Pancreas (tissue), 10 donors: ENCODE results near the gene FARP1. TPM values are rescaled to one million over a fixed set of nuclear protein-coding genes. Genes with fewer than 3 reads are reported as not detected.
A peak's percentile ranks its signal among the peaks of the same experiment; 100 is the strongest.

ENCODE experiments used
- ATAC-seq, 4 donors: fragments of 200-7000 bp; cut with Tn5 transposase; one replicate each; pipeline versions ENCODE4 v1.8.0 to v1.9.1; 2020; ENCODE audit warnings: mild to moderate bottlenecking in 4 of 4, moderate library complexity in 4 of 4
- DNase-seq, 6 donors: peaks; one replicate each; pipeline ENCODE4 v3.0.0-alpha.2; 2020
- FAIRE-seq: peaks from 2 replicates; lab custom pipeline; 2012; peaks lifted over from hg19 to GRCh38; lab: Jason Lieb, UNC
- H3K27ac ChIP-seq, 4 donors: fragments of 200-600 bp; sonication (generic); 1 replicate in 3 of 4; 2 replicates in 1 of 4; pipeline versions ENCODE4 v1.5.0 to v1.8.0; 2020
- H3K27me3 ChIP-seq, 4 donors: fragments of 200-600 bp; one replicate each; pipeline ENCODE4 v1.8.0; 2021
- H3K36me3 ChIP-seq, 3 donors: fragments of 200-600 bp; sonication (generic) in 1 of 3; one replicate each; pipeline versions ENCODE4 v1.5.0 to v1.8.0; 2020 to 2021
- H3K4me1 ChIP-seq, 3 donors: fragments of 200-600 bp; one replicate each; pipeline ENCODE4 v1.8.0; 2021
- H3K4me3 ChIP-seq, 4 donors: fragments of 200-600 bp; sonication (generic) in 2 of 4; one replicate each; pipeline versions ENCODE4 v1.5.0 to v1.8.0; 2020 to 2021
- H3K9me3 ChIP-seq, 4 donors: fragments of 200-600 bp; one replicate each; pipeline ENCODE4 v1.8.0; 2021
- WGBS, 2 donors: extraction: QIAGEN DNeasy Blood & Tissue Kit; methylation state at CpG; one replicate each; pipeline ENCODE4 v1.1.7; 2013; 5-methylcytosine and 5-hydroxymethylcytosine counted together
- intact Hi-C, 3 donors: fragments of 100-400 bp; cut with DNase I; formaldehyde crosslinking; loops; one replicate each; pipeline versions ENCODE4 v1.11.1 to v1.14.2; 2022
- polyA plus RNA-seq, 2 donors: library from polyadenylated mRNA; stranded (reverse); fragments of 200-250 nt; gene quantifications; one replicate each; pipeline ENCODE4 v1.2.3, GENCODE V29; 2013
- total RNA-seq, 6 donors: library from RNA; stranded (reverse); fragmentation: NEBNext Ultra II Directional in 4 of 6; extraction: Animal tissue kit (Norgen Biotek cat#: 25700) in 4 of 6; gene quantifications; one replicate each; pipeline versions ENCODE4 v1.2.1 to v1.2.4, GENCODE V29; 2021 to 2023
- TF ChIP-seq, protein P1 (sequence below), 4 donors: fragments of 200-600 bp; sonication (generic) in 3 of 4; IDR thresholded peaks; one replicate each; pipeline versions ENCODE4 v1.5.0 to v1.8.0; 2021; ENCODE audit warnings: antibody characterized with exemption in 4 of 4
- donor health status: healthy with polysubstance abuse.
- donor health status: DM: no; HTN: no; CAD: no; lungs with moderate emphysema.
- donor health status: DM: no; HTN: no; CAD: no.
- donor health status: control.
- donor health status: control.
- donor health status: Bipolar disorder and iron deficiency.
- donor health status: DM: yes; HTN: yes; CAD: no.
- donor health status: DM: no; HTN: no; CAD: no.
- donor health status: DM: no; HTN: no; CAD: no.
- donor health status: DM: yes; HTN: yes; CAD: no.

FARP1 gene
- total and polyA plus RNA-seq, 8 donors = 30.8 to 95.1 (median 56.0) TPM

DNA sequence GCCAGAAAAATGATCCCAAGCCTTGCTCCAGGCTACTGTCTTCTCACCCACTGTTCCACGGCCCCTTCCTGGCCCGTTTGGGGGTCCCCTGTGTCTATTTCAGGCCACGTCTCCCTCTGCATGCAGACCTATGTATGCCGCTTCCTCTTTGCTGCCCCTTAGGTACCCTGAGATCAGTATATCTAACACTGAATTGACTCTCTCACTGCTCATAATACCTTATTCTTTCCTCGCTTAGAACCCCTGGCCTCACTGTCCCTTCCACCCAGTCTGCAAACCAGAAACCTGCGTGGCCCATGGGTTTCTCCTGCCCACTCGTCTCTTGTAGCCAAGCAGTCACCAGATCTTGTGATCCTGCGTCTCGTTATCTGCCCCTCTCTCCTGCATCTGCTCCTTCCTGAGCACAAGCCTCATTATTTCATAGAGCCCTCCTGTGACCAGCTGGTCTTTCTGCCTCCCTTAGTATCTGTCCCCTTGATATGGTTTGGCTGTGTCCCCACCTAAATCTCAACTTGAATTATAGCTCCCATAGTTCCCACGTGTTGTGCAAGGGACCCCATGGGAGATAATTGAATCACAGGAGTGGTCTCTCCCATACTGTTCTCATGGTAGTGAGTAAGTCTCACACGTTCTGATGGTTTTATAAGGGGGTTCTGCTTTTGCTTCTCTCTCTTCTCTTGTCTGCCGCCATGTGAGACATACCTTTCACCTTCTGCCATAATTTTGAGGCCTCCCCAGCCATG lies 143.1 kb downstream of the FARP1 start:
- no peak overlapping the region for H3K27ac ChIP-seq
- H3K9me3 ChIP-seq = no peaks in the 10 kb centered on the region
- intact Hi-C loops = no loop called here
- DNase-seq (no peak), FAIRE-seq (no peak), ATAC-seq (peak in 1 of 4 donors; percentile 7)
- peaks cover under 1 to 9% (median 6%) of the 10 kb centered on the region in 3 donors for H3K4me1 ChIP-seq
- H3K4me3 ChIP-seq = no peak overlapping the region
- no peaks in the 10 kb centered on the region for H3K27me3 ChIP-seq
- WGBS, 2 donors = 86 to 87% methylated on average over 12 of the region's 12 CpGs
- TF ChIP-seq, protein P1, sequence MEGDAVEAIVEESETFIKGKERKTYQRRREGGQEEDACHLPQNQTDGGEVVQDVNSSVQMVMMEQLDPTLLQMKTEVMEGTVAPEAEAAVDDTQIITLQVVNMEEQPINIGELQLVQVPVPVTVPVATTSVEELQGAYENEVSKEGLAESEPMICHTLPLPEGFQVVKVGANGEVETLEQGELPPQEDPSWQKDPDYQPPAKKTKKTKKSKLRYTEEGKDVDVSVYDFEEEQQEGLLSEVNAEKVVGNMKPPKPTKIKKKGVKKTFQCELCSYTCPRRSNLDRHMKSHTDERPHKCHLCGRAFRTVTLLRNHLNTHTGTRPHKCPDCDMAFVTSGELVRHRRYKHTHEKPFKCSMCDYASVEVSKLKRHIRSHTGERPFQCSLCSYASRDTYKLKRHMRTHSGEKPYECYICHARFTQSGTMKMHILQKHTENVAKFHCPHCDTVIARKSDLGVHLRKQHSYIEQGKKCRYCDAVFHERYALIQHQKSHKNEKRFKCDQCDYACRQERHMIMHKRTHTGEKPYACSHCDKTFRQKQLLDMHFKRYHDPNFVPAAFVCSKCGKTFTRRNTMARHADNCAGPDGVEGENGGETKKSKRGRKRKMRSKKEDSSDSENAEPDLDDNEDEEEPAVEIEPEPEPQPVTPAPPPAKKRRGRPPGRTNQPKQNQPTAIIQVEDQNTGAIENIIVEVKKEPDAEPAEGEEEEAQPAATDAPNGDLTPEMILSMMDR (IDR thresholded peaks at IDR 0.05) = no peak
- no peaks in the 10 kb centered on the region for H3K36me3 ChIP-seq

DNA sequence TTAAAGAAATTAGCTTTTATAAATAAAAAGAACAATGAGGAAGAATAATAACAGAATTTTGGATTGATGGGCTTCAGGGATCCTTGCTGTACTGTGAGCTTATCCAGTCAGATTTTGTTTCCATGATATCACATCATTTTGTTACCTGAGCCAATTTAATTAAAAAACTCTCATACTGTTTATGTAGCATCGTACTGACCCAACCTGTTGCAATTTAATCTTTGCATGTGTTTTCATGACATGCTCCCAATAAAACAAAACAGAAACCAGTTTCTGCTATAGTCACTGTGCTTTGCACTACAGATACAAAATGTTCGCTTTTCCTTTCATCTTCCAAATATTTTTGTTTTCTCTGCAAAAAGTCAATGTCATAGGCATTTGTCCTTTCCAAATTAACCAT lies 143.9 kb downstream of the FARP1 start:
- intact Hi-C loops = no loop called here
- no peak for ATAC-seq
- no peaks in the 10 kb centered on the region for H3K27me3 ChIP-seq
- peaks cover 8 to 15% (median 13%) of the 10 kb centered on the region in 3 donors for H3K4me1 ChIP-seq
- no peak for DNase-seq
- no peak overlapping the region for H3K27ac ChIP-seq
- FAIRE-seq = no peak
- whole genome bisulfite sequencing, 2 donors = 52 to 59% methylated on average over 2 of the region's 2 CpGs
- no peaks in the 10 kb centered on the region for H3K9me3 ChIP-seq
- no peak overlapping the region for H3K4me3 ChIP-seq
- TF ChIP-seq, protein P1 (IDR thresholded peaks at IDR 0.05) = no peak
- H3K36me3 ChIP-seq = no peaks in the 10 kb centered on the region

DNA sequence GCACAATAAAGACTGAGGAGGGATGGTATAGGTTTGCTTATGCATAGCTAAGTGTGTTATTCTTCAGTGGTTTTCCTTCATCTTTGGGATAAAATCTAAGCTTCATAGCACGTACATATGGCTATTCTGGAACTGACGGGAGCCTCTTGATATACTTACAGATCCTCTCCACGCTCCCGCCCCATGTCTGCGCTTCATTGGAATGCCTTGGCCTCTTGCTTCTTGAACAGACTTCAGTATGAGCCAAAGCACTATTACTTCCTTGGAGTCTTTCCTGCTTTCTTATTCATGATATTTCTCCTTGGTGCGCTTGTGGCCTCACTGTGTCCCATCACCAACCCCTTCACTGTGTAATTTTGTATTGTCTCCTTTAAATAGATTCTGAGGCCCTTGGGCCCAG lies 145.3 kb downstream of the FARP1 start:
- Histone ChIP-seq H3K9me3 (no peaks in the 10 kb centered on the region), H3K36me3 (no peaks in the 10 kb centered on the region), H3K4me3 (no peak overlapping the region), H3K27ac (no peak overlapping the region), H3K4me1 (peaks cover 18 to 29% (median 27%) of the 10 kb centered on the region in 3 donors), H3K27me3 (no peaks in the 10 kb centered on the region)
- DNase-seq = no peak
- WGBS, 2 donors = 95 to 96% methylated on average over 6 of the region's 6 CpGs
- TF ChIP-seq, protein P1 (IDR thresholded peaks at IDR 0.05) = no peak
- ATAC-seq = no peak
- FAIRE-seq = no peak
- intact Hi-C loops = no loop called here

DNA sequence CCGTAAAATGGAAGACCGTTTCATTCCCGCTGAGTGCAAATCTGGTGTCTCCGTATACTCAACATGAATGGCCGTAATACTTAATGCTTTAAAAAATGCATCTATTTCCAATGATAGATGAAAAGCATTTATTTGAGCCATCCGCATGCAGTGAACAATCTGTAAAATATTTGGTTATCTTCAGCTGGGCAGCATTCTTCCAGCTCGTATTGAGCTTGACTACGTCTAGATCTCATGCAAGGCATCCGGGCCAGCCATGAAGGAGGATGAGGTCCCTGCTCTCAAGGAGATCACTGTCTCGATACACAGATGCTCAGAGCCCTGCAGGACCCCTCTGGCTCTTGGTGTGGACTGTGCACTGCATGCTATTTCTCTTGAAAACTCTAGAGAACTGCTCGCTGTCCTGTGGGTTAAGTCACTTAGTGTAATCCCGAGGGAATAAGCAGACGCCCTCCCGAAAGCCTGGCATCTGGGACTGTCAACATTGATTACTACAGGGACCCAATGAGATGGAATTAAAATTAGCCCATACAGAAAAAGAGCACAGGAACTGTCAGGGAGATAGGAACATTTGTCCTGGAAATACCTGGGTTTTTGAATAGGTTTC lies 146.5 kb downstream of the FARP1 start:
- 94% methylated on average over 14 of the region's 14 CpGs for WGBS, 2 donors

More for the DNA sequence above, 146.5 kb downstream of the FARP1 start:
- no peak overlapping the region for H3K4me3 ChIP-seq
- H3K9me3 ChIP-seq = no peaks in the 10 kb centered on the region
- H3K4me1 ChIP-seq = peaks cover 28 to 41% (median 32%) of the 10 kb centered on the region in 3 donors
- no peak overlapping the region for H3K27ac ChIP-seq
- DNase-seq = no peak
- intact Hi-C loops = no loop called here
- no peaks in the 10 kb centered on the region for H3K36me3 ChIP-seq
- no peaks in the 10 kb centered on the region for H3K27me3 ChIP-seq
- no peak for FAIRE-seq
- TF ChIP-seq, protein P1 (IDR thresholded peaks at IDR 0.05) = no peak
- ATAC-seq = no peak
